ENCODE data around the gene ACTN1.

DNA sequence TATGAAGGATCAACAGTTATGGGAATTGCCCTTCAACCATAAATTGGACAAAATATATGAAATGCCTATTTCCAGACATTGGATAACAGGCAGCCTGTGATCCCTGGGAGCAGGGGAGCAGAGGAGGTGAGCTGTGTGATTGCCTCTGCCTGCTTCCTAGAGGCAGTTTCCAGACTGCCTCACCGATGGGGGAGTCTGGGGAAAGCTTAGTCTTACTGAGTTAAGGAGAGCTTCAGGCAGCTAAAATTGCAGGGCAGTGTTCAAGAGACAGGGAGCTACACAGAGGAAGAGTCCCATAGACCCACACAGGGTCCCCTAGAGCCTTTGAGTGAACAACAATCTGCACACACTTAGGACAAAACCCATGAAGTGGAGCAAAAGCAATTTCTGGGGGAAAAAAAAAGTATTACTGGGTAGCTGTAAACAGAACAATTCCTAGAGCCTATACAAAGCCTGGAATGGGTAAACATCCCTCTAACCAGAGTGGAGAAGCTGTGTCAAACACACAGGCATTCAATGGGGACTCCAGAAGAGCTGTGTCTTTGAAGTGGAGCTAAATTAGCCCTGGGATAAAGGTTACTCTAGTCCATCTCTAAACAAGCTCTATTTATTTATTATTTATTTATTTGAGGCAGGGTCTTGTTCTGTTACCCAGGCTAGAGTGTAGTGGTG is 48.3 kb upstream of the ACTN1 start:
- TF ChIP-seq POLR2A (IDR thresholded peaks at IDR 0.05) = no peak
- TF ChIP-seq, protein P1, sequence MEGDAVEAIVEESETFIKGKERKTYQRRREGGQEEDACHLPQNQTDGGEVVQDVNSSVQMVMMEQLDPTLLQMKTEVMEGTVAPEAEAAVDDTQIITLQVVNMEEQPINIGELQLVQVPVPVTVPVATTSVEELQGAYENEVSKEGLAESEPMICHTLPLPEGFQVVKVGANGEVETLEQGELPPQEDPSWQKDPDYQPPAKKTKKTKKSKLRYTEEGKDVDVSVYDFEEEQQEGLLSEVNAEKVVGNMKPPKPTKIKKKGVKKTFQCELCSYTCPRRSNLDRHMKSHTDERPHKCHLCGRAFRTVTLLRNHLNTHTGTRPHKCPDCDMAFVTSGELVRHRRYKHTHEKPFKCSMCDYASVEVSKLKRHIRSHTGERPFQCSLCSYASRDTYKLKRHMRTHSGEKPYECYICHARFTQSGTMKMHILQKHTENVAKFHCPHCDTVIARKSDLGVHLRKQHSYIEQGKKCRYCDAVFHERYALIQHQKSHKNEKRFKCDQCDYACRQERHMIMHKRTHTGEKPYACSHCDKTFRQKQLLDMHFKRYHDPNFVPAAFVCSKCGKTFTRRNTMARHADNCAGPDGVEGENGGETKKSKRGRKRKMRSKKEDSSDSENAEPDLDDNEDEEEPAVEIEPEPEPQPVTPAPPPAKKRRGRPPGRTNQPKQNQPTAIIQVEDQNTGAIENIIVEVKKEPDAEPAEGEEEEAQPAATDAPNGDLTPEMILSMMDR (IDR thresholded peaks at IDR 0.05) = no peak
